ENCODE results near the gene PDCD7. TPM values are rescaled to one million over a fixed set of nuclear protein-coding genes. Genes with fewer than 3 reads are reported as not detected.

PDCD7 gene
- polyA plus RNA-seq, 1 donor from 2014 or later, result 13.4 TPM

Other genes starting within 250 kb of the PDCD7 start
- gene ANKDD1A, start 221.9 kb downstream of the PDCD7 start, polyA plus RNA-seq, result 3.4 TPM
- 137 TPM for gene SPG21, start 143.9 kb downstream of the PDCD7 start, polyA plus RNA-seq
- 15.8 TPM for gene MTFMT, start 104.2 kb downstream of the PDCD7 start, polyA plus RNA-seq
- not detected for gene SLC51B, start 88.4 kb downstream of the PDCD7 start, polyA plus RNA-seq
- not detected for gene RASL12, start 65.8 kb downstream of the PDCD7 start, polyA plus RNA-seq
- gene KBTBD13, start 57.1 kb downstream of the PDCD7 start, polyA plus RNA-seq, result not detected
- gene UBAP1L, start 18.6 kb downstream of the PDCD7 start, polyA plus RNA-seq, result 0.26 TPM
- 31.4 TPM for gene CLPX, start 51.5 kb upstream of the PDCD7 start, polyA plus RNA-seq
- not detected for gene CILP, start 77.7 kb upstream of the PDCD7 start, polyA plus RNA-seq
- gene PARP16, start 153.1 kb upstream of the PDCD7 start, polyA plus RNA-seq, result 23.5 TPM
- not detected for gene RNU5A-1, start 162.2 kb upstream of the PDCD7 start, polyA plus RNA-seq
- gene RNU5B-1, start 170.9 kb upstream of the PDCD7 start, polyA plus RNA-seq, result not detected
- not detected for gene IGDCC3, start 244.2 kb upstream of the PDCD7 start, polyA plus RNA-seq

Measured in IgD-negative memory B cell (primary cell).